HEK293 (cell line): ENCODE results near the gene MMP24OS.

Experiments
- CTCF ChIA-PET: fragments of 350-600 bp; formaldehyde crosslinking; extraction: SDS; loops from one replicate; lab custom pipeline; 2021; ENCODE audit warnings: antibody characterized with exemption; lab: Yijun Ruan, JAX
- POLR2A ChIA-PET: fragments of 300-600 bp; formaldehyde crosslinking; extraction: SDS; loops from one replicate; lab custom pipeline; 2020; ENCODE audit warnings: antibody characterized with exemption, inconsistent platforms; lab: Yijun Ruan, JAX
- H3K27ac ChIP-seq: fragments of 200-500 bp; sonication (Bioruptor generic); 2 replicates; pipeline ENCODE4 v1.5.1; 2014; ENCODE audit warnings: low read depth, low read length, control low read depth, inconsistent platforms; ENCODE audit errors: extremely low read depth
- H3K36me3 ChIP-seq, 2 experiments: fragments of 200-500 bp in 1 of 2; sonication (Bioruptor generic) in 1 of 2; 1 replicate in 1 of 2; 2 replicates in 1 of 2; pipeline ENCODE4 v1.5.1; 2014 to 2017; ENCODE audit warnings: inconsistent platforms in 2 of 2, low read length in 2 of 2; ENCODE audit not compliant: control insufficient read depth in 2 of 2, insufficient read depth in 1 of 2
- H3K4me1 ChIP-seq: fragments of 200-500 bp; sonication (Bioruptor generic); 2 replicates; pipeline ENCODE4 v1.5.1; 2014; ENCODE audit warnings: mild to moderate bottlenecking, low read length, inconsistent platforms; ENCODE audit not compliant: control insufficient read depth, insufficient read depth
- H3K4me3 ChIP-seq: 2 replicates; pipeline ENCODE4 v1.5.1; 2011; ENCODE audit warnings: low read depth, mild to moderate bottlenecking, control low read depth, low read length, moderate library complexity
- H3K9me3 ChIP-seq: fragments of 200-500 bp; sonication (Bioruptor generic); 2 replicates; pipeline ENCODE4 v1.5.1; 2014; ENCODE audit warnings: low read depth, low read length, inconsistent platforms; ENCODE audit not compliant: control insufficient read depth, insufficient read depth
- ELK4 ChIP-seq: IDR thresholded peaks from 2 replicates; pipeline ENCODE4 v1.6.1; 2011; ENCODE audit warnings: mild to moderate bottlenecking, low read depth, low read length, borderline replicate concordance
- GLI4 ChIP-seq: fragments of 450-650 bp; formaldehyde crosslinking; IDR thresholded peaks from 2 replicates; pipeline ENCODE4 v1.5.1; 2016; ENCODE audit warnings: missing biosample characterization, missing genetic modification characterization
- HOXD13 ChIP-seq: sonication (generic); formaldehyde crosslinking; IDR thresholded peaks from 2 replicates; pipeline ENCODE4 v1.8.0; 2022; ENCODE audit warnings: missing genetic modification reagents, borderline replicate concordance
- KLF17 ChIP-seq: fragments of 450-650 bp; formaldehyde crosslinking; IDR thresholded peaks from 2 replicates; pipeline ENCODE4 v1.5.1; 2016; ENCODE audit warnings: missing biosample characterization, missing genetic modification characterization
- YY2 ChIP-seq: fragments of 450-650 bp; formaldehyde crosslinking; IDR thresholded peaks from 2 replicates; pipeline ENCODE4 v1.5.1; 2016; ENCODE audit warnings: missing biosample characterization, missing genetic modification characterization
- ZBTB10 ChIP-seq: fragments of 450-650 bp; formaldehyde crosslinking; IDR thresholded peaks from 2 replicates; pipeline ENCODE4 v1.5.1; 2016; ENCODE audit warnings: missing biosample characterization, missing genetic modification characterization
- ZNF175 ChIP-seq: fragments of 450-650 bp; formaldehyde crosslinking; IDR thresholded peaks from 2 replicates; pipeline ENCODE4 v1.5.1; 2016; ENCODE audit warnings: missing biosample characterization, missing genetic modification characterization
- ZNF354C ChIP-seq: fragments of 450-650 bp; formaldehyde crosslinking; IDR thresholded peaks from 2 replicates; pipeline ENCODE4 v1.5.1; 2016; ENCODE audit warnings: missing biosample characterization, missing genetic modification characterization, low read depth, borderline replicate concordance
- ZNF529 ChIP-seq: fragments of 450-650 bp; formaldehyde crosslinking; IDR thresholded peaks from 2 replicates; pipeline ENCODE4 v1.5.1; 2017; ENCODE audit warnings: missing genetic modification characterization, missing biosample characterization; ENCODE audit not compliant: insufficient replicate concordance
- ZNF548 ChIP-seq: fragments of 450-650 bp; formaldehyde crosslinking; IDR thresholded peaks from 2 replicates; pipeline ENCODE4 v1.5.1; 2016; ENCODE audit warnings: missing biosample characterization, missing genetic modification characterization
- ZNF707 ChIP-seq: fragments of 450-650 bp; formaldehyde crosslinking; IDR thresholded peaks from 2 replicates; pipeline ENCODE4 v1.5.1; 2016; ENCODE audit warnings: missing biosample characterization, missing genetic modification characterization
- ZSCAN4 ChIP-seq: fragments of 450-650 bp; formaldehyde crosslinking; IDR thresholded peaks from 2 replicates; pipeline ENCODE4 v1.5.1; 2017; ENCODE audit warnings: missing biosample characterization, missing genetic modification characterization
- TF ChIP-seq, protein P1 (sequence below): fragments of 450-650 bp; formaldehyde crosslinking; IDR thresholded peaks from 2 replicates; pipeline ENCODE4 v1.5.1; 2016; ENCODE audit warnings: missing biosample characterization, missing genetic modification characterization, borderline replicate concordance
- TF ChIP-seq, protein P2 (sequence below): fragments of 450-650 bp; formaldehyde crosslinking; IDR thresholded peaks from 2 replicates; pipeline ENCODE4 v1.5.1; 2016; ENCODE audit warnings: missing biosample characterization, missing genetic modification characterization
- TF ChIP-seq, protein P3 (sequence below): fragments of 450-650 bp; formaldehyde crosslinking; IDR thresholded peaks from 2 replicates; pipeline ENCODE4 v1.5.1; 2017; ENCODE audit warnings: missing biosample characterization, missing genetic modification characterization

The MMP24OS gene

DNA sequence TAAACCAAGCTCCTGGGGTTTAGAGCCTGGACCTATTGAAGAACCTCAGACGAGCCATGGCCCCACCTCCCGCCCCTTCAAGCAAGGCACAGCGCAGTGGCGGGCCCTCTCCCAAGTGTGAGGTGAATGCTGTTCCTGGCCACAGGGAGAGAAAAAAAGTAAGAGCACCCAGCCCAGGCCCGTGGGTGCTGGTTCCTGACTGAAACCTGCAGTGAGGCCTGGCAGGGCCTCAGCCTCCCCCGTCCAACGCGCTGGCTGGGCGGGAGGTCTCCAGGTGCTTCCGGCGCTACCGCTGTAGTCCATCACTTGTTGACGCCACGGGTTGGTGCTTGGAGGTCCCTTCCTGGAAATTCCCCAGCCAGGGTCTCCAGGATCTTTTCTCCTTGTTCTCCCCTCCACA, 19.8 kb upstream of the MMP24OS start:
- POLR2A ChIA-PET: no interaction called here
- Histone ChIP-seq H3K4me1 (no peaks in the 10 kb centered on the region), H3K4me3 (no peak overlapping the region), H3K9me3 (no peaks in the 10 kb centered on the region), H3K36me3 (no peaks in the 10 kb centered on the region), H3K27ac (no peak overlapping the region)
- CTCF ChIA-PET: interaction anchor here (13.7 kb wide), 1 partner anchor 34 kb away, joined by 236 read pairs; no protein-coding TSS in a partner anchor
- TF ChIP-seq HOXD13 (CRISPR knock-in tag) (no peak), YY2 (tag by site-specific recombination) (no peak), KLF17 (tag by site-specific recombination) (no peak), ZNF529 (tag by site-specific recombination) (no peak), ZNF707 (tag by site-specific recombination) (no peak), ZSCAN4 (tag by site-specific recombination) (no peak), ZNF548 (tag by site-specific recombination) (no peak), ZBTB10 (no peak), GLI4 (tag by site-specific recombination) (no peak), ELK4 (no peak), ZNF175 (no peak), ZNF354C (tag by site-specific recombination) (no peak)
- TF ChIP-seq, protein P1, sequence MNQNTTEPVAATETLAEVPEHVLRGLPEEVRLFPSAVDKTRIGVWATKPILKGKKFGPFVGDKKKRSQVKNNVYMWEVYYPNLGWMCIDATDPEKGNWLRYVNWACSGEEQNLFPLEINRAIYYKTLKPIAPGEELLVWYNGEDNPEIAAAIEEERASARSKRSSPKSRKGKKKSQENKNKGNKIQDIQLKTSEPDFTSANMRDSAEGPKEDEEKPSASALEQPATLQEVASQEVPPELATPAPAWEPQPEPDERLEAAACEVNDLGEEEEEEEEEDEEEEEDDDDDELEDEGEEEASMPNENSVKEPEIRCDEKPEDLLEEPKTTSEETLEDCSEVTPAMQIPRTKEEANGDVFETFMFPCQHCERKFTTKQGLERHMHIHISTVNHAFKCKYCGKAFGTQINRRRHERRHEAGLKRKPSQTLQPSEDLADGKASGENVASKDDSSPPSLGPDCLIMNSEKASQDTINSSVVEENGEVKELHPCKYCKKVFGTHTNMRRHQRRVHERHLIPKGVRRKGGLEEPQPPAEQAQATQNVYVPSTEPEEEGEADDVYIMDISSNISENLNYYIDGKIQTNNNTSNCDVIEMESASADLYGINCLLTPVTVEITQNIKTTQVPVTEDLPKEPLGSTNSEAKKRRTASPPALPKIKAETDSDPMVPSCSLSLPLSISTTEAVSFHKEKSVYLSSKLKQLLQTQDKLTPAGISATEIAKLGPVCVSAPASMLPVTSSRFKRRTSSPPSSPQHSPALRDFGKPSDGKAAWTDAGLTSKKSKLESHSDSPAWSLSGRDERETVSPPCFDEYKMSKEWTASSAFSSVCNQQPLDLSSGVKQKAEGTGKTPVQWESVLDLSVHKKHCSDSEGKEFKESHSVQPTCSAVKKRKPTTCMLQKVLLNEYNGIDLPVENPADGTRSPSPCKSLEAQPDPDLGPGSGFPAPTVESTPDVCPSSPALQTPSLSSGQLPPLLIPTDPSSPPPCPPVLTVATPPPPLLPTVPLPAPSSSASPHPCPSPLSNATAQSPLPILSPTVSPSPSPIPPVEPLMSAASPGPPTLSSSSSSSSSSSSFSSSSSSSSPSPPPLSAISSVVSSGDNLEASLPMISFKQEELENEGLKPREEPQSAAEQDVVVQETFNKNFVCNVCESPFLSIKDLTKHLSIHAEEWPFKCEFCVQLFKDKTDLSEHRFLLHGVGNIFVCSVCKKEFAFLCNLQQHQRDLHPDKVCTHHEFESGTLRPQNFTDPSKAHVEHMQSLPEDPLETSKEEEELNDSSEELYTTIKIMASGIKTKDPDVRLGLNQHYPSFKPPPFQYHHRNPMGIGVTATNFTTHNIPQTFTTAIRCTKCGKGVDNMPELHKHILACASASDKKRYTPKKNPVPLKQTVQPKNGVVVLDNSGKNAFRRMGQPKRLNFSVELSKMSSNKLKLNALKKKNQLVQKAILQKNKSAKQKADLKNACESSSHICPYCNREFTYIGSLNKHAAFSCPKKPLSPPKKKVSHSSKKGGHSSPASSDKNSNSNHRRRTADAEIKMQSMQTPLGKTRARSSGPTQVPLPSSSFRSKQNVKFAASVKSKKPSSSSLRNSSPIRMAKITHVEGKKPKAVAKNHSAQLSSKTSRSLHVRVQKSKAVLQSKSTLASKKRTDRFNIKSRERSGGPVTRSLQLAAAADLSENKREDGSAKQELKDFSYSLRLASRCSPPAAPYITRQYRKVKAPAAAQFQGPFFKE (tag by site-specific recombination): no peak
- TF ChIP-seq, protein P2, sequence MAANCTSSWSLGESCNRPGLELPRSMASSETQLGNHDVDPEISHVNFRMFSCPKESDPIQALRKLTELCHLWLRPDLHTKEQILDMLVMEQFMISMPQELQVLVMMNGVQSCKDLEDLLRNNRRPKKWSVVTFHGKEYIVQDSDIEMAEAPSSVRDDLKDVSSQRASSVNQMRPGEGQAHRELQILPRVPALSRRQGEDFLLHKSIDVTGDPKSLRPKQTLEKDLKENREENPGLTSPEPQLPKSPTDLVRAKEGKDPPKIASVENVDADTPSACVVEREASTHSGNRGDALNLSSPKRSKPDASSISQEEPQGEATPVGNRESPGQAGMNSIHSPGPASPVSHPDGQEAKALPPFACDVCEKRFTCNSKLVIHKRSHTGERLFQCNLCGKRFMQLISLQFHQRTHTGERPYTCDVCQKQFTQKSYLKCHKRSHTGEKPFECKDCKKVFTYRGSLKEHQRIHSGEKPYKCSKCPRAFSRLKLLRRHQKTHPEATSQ: no peak
- TF ChIP-seq, protein P3, sequence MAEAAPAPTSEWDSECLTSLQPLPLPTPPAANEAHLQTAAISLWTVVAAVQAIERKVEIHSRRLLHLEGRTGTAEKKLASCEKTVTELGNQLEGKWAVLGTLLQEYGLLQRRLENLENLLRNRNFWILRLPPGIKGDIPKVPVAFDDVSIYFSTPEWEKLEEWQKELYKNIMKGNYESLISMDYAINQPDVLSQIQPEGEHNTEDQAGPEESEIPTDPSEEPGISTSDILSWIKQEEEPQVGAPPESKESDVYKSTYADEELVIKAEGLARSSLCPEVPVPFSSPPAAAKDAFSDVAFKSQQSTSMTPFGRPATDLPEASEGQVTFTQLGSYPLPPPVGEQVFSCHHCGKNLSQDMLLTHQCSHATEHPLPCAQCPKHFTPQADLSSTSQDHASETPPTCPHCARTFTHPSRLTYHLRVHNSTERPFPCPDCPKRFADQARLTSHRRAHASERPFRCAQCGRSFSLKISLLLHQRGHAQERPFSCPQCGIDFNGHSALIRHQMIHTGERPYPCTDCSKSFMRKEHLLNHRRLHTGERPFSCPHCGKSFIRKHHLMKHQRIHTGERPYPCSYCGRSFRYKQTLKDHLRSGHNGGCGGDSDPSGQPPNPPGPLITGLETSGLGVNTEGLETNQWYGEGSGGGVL (tag by site-specific recombination): no peak
- TF ChIP-seq, all 188 proteins: peak for 0
